Mucosa of descending colon (tissue), 3 donors: ENCODE results near the gene LGALS13. TPM values are rescaled to one million over a fixed set of nuclear protein-coding genes. Genes with fewer than 3 reads are reported as not detected.
A peak's percentile ranks its signal among the peaks of the same experiment; 100 is the strongest.

Experiments used
- ATAC-seq: fragments of 200-7000 bp; cut with Tn5 transposase; one replicate; pipeline ENCODE4 v1.9.1; 2020; ENCODE audit warnings: mild to moderate bottlenecking, moderate library complexity
- DNase-seq, 3 donors: peaks; one replicate each; pipeline ENCODE4 v3.0.0-alpha.2; 2020
- H3K36me3 ChIP-seq: fragments of 200-600 bp; one replicate; pipeline ENCODE4 v1.8.0; 2021; ENCODE audit warnings: low read depth, mild to moderate bottlenecking
- H3K4me1 ChIP-seq: fragments of 200-600 bp; one replicate; pipeline ENCODE4 v1.8.0; 2021; ENCODE audit warnings: low read depth, mild to moderate bottlenecking
- H3K4me3 ChIP-seq: fragments of 200-600 bp; one replicate; pipeline ENCODE4 v1.8.0; 2021; ENCODE audit warnings: mild to moderate bottlenecking
- H3K9me3 ChIP-seq: fragments of 200-600 bp; one replicate; pipeline ENCODE4 v1.8.0; 2021; ENCODE audit warnings: mild to moderate bottlenecking
- CTCF ChIP-seq: fragments of 200-600 bp; IDR thresholded peaks from one replicate; pipeline ENCODE4 v1.8.0; 2022; ENCODE audit warnings: antibody characterized with exemption, mild to moderate bottlenecking
- intact Hi-C, 2 donors: fragments of 100-400 bp; cut with DNase I in 1 of 2; cut with micrococcal nuclease in 1 of 2; formaldehyde crosslinking; loops; one replicate each; pipeline versions ENCODE4 v1.11.0 to v1.11.1; 2022; cut with DNase I, micrococcal nuclease
- total RNA-seq, 3 donors: library from RNA; stranded (reverse); fragmentation: NEBNext Ultra II Directional in 2 of 3; extraction: Animal tissue kit (Norgen Biotek cat#: 25700) in 2 of 3; gene quantifications; one replicate each; pipeline versions ENCODE4 v1.2.1 to v1.2.4, GENCODE V29; 2021 to 2023
- donor health status: DM: no; HTN: no; CAD: no; lungs with moderate emphysema.
- donor health status: DM: no; HTN: no; CAD: no.
- donor health status: DM: no; HTN: yes; CAD: no.

The LGALS13 gene
- total RNA-seq, 3 donors from 2014 or later: not detected

DNA sequence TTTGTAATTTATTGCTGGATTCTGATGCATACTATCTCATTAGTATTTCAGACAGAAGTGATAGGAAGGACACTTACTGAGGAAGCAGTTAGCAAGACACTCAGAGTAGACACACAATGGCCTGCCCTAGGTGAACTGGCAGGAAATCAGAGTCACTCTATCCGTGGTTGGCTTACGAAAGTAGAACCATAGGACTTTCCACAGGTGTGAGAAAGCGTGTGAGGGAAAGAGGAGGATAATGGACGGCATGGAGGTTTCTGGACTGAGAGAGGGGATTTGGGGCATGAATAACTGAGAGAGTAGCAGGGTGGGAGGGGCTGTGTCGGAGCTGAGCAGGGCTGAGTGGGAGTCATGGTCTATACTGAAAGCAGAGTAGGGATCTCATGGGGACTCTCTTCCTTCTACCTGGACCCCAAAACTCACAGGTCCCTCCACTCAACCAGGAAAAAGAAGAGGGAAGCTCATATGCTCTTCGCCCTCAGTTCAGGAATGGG, 43.7 kb upstream of the LGALS13 start:
- Histone ChIP-seq H3K4me3 (no peak overlapping the region), H3K4me1 (peaks cover 3% of the 10 kb centered on the region), H3K9me3 (no peaks in the 10 kb centered on the region), H3K36me3 (no peaks in the 10 kb centered on the region)
- DNase-seq (no peak), ATAC-seq (peak; percentile 34)
- no peak for TF ChIP-seq CTCF
- intact Hi-C loops: no loop called here

GRCh38 chr19:39563408-39563807, 38.9 kb upstream of the LGALS13 start:
- H3K4me1 ChIP-seq: no peaks in the 10 kb centered on the region
- intact Hi-C loops: no loop called here
- H3K9me3 ChIP-seq: no peaks in the 10 kb centered on the region
- H3K4me3 ChIP-seq: no peak overlapping the region
- TF ChIP-seq CTCF: no peak
- DNase-seq (no peak), ATAC-seq (no peak)
- no peaks in the 10 kb centered on the region for H3K36me3 ChIP-seq

- H3K9me3 ChIP-seq: no peaks in the 10 kb centered on the region
- no peaks in the 10 kb centered on the region for H3K4me1 ChIP-seq
- ATAC-seq: no peak
- intact Hi-C loops: no loop called here
- no peak for DNase-seq
- TF ChIP-seq CTCF: no peak
- H3K4me3 ChIP-seq: no peak overlapping the region
- H3K36me3 ChIP-seq: no peaks in the 10 kb centered on the region
Observed at GRCh38 chr19:39566064-39566463, 36.3 kb upstream of the LGALS13 start.

DNA sequence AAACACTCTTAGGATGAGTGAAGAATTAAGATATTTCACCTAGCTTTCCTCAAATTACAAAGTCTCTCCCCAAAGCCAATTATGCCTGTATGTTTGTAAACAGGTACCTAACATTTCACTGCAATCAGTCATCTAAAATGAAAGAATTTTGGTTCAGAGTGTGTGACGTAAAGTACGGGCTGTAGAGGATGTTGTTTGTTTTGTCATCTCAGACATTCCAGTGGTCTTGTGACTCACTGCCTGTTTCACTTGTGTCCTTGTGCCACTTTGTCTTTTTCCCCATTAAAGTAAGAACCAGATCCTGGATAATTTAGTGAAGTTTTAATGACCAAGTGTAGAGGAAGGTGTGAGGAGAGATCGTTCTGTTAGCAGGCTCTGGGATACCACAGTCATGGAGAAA, 33.7 kb upstream of the LGALS13 start:
- no peak for ATAC-seq

GRCh38 chr19:39582442-39582841, 19.9 kb upstream of the LGALS13 start:
- DNase-seq: no peak
- H3K4me3 ChIP-seq: no peak overlapping the region
- no peak for ATAC-seq
- no peaks in the 10 kb centered on the region for H3K4me1 ChIP-seq
- H3K9me3 ChIP-seq: no peaks in the 10 kb centered on the region
- intact Hi-C loops: no loop called here
- no peaks in the 10 kb centered on the region for H3K36me3 ChIP-seq
- TF ChIP-seq CTCF: no peak

More for the DNA sequence above, 33.7 kb upstream of the LGALS13 start:
- H3K9me3 ChIP-seq: peaks cover 2% of the 10 kb centered on the region
- intact Hi-C loops: no loop called here
- no peaks in the 10 kb centered on the region for H3K36me3 ChIP-seq
- no peaks in the 10 kb centered on the region for H3K4me1 ChIP-seq
- DNase-seq: no peak
- H3K4me3 ChIP-seq: no peak overlapping the region
- TF ChIP-seq CTCF: no peak
